Naive B cell (primary cell): ENCODE measurements around the gene TEX19. TPM values are rescaled to one million over a fixed set of nuclear protein-coding genes. Genes with fewer than 3 reads are reported as not detected.

Source experiments
- ATAC-seq, 2 donors: fragments of 150-1000 bp; cut with Tn5 transposase; 2 replicates each; pipeline ENCODE4 v1.10.0; 2021; ENCODE audit warnings: low read depth in 2 of 2, mild to moderate bottlenecking in 2 of 2, moderate library complexity in 2 of 2
- DNase-seq: peaks from one replicate; pipeline ENCODE4 v3.0.0; 2022
- H3K27ac Mint-ChIP-seq, 6 donors: one replicate each; pipeline ENCODE4 v1.8.0; 2020 to 2022; ENCODE audit warnings: mild to moderate bottlenecking in 6 of 6, mixed read lengths in 6 of 6, moderate library complexity in 5 of 6, inconsistent platforms in 2 of 6
- H3K27me3 Mint-ChIP-seq, 3 donors: one replicate each; pipeline ENCODE4 v1.8.0; 2021 to 2022; ENCODE audit warnings: mixed read lengths in 3 of 3, mild to moderate bottlenecking in 1 of 3
- H3K36me3 Mint-ChIP-seq, 2 donors: one replicate each; pipeline ENCODE4 v1.8.0; 2020 to 2022; ENCODE audit warnings: mixed read lengths in 2 of 2, inconsistent platforms in 1 of 2, mild to moderate bottlenecking in 1 of 2
- H3K4me1 Mint-ChIP-seq, 3 donors: one replicate each; pipeline ENCODE4 v1.8.0; 2020 to 2022; ENCODE audit warnings: mixed read lengths in 3 of 3, inconsistent platforms in 1 of 3, mild to moderate bottlenecking in 1 of 3, moderate library complexity in 1 of 3
- H3K4me3 Mint-ChIP-seq, 8 donors: one replicate each; pipeline ENCODE4 v1.8.0; 2020 to 2022; ENCODE audit warnings: mild to moderate bottlenecking in 8 of 8, mixed read lengths in 8 of 8, moderate library complexity in 8 of 8, inconsistent platforms in 2 of 8
- H3K9me3 Mint-ChIP-seq, 7 donors: one replicate each; pipeline ENCODE4 v1.8.0; 2020 to 2022; ENCODE audit warnings: mixed read lengths in 7 of 7, mild to moderate bottlenecking in 5 of 7, inconsistent platforms in 2 of 7, moderate library complexity in 1 of 7
- polyA plus RNA-seq, 6 donors: library from polyadenylated mRNA; unstranded; fragments of 300-500 nt; fragmentation: Illumina TruSeq; gene quantifications; one replicate each; pipeline ENCODE4 v1.2.3, GENCODE V29; 2021; ENCODE audit warnings: low read depth in 6 of 6

The TEX19 gene
- polyA plus RNA-seq, 6 donors from 2014 or later, result not detected

- H3K27ac Mint-ChIP-seq, result no peak overlapping the region
- H3K27me3 Mint-ChIP-seq, result peaks cover 0 to 61% (median 26%) of the 10 kb centered on the region in 3 donors
- ATAC-seq (no peak), DNase-seq (no peak)
- H3K9me3 Mint-ChIP-seq, result no peaks in the 10 kb centered on the region
- H3K36me3 Mint-ChIP-seq, result no peaks in the 10 kb centered on the region
- no peak overlapping the region for H3K4me3 Mint-ChIP-seq
- peaks cover 0 to 7% (median under 1%) of the 10 kb centered on the region in 3 donors for H3K4me1 Mint-ChIP-seq
Measured at GRCh38 chr17:82327289-82327688, 31.8 kb upstream of the TEX19 start.

GRCh38 chr17:82327757-82328140 lies 31.3 kb upstream of the TEX19 start:
- DNase-seq (no peak), ATAC-seq (no peak)
- Mint-ChIP-seq H3K9me3 (no peaks in the 10 kb centered on the region), H3K27ac (peak overlapping the region in 1 of 6 donors; percentile 53), H3K4me1 (peaks cover 4 to 8% (median 5%) of the 10 kb centered on the region in 3 donors), H3K36me3 (no peaks in the 10 kb centered on the region), H3K27me3 (peaks cover 1 to 61% (median 30%) of the 10 kb centered on the region in 3 donors), H3K4me3 (no peak overlapping the region)

GRCh38 chr17:82328141-82328993 lies 30.7 kb upstream of the TEX19 start:
- Mint-ChIP-seq H3K4me1 (peaks cover 9 to 12% (median 9%) of the 10 kb centered on the region in 3 donors), H3K4me3 (no peak overlapping the region), H3K9me3 (peaks cover 0 to 2% (median 0%) of the 10 kb centered on the region in 7 donors), H3K27ac (peak overlapping the region in 2 of 6 donors; percentile 12 to 53), H3K27me3 (peaks cover 5 to 60% (median 33%) of the 10 kb centered on the region in 3 donors), H3K36me3 (no peaks in the 10 kb centered on the region)
- ATAC-seq, result no peak
- DNase-seq, result no peak

GRCh38 chr17:82328994-82329507 lies 30.0 kb upstream of the TEX19 start:
- Mint-ChIP-seq H3K4me1 (peaks cover 9 to 12% (median 9%) of the 10 kb centered on the region in 3 donors), H3K27ac (no peak overlapping the region), H3K4me3 (no peak overlapping the region), H3K9me3 (peaks cover 0 to 2% (median 0%) of the 10 kb centered on the region in 7 donors), H3K27me3 (peaks cover 5 to 55% (median 33%) of the 10 kb centered on the region in 3 donors), H3K36me3 (no peaks in the 10 kb centered on the region)
- DNase-seq (no peak), ATAC-seq (no peak)

- Mint-ChIP-seq H3K27me3 (peaks cover 5 to 51% (median 33%) of the 10 kb centered on the region in 3 donors), H3K27ac (no peak overlapping the region), H3K36me3 (no peaks in the 10 kb centered on the region), H3K4me3 (no peak overlapping the region), H3K9me3 (peaks cover 0 to 2% (median 0%) of the 10 kb centered on the region in 7 donors), H3K4me1 (peaks cover 13 to 18% (median 14%) of the 10 kb centered on the region in 3 donors)
- ATAC-seq (no peak), DNase-seq (no peak)
Measured at GRCh38 chr17:82329683-82330321, 29.2 kb upstream of the TEX19 start.

- H3K9me3 Mint-ChIP-seq, result peaks cover 0 to 2% (median 0%) of the 10 kb centered on the region in 7 donors
- ATAC-seq (no peak), DNase-seq (no peak)
- H3K4me3 Mint-ChIP-seq, result peak overlapping the region in 1 of 8 donors; percentile 41
- no peak overlapping the region for H3K27ac Mint-ChIP-seq
- H3K27me3 Mint-ChIP-seq, result peaks cover 5 to 49% (median 33%) of the 10 kb centered on the region in 3 donors
- no peaks in the 10 kb centered on the region for H3K36me3 Mint-ChIP-seq
- peaks cover 19 to 26% (median 21%) of the 10 kb centered on the region in 3 donors for H3K4me1 Mint-ChIP-seq
Measured at GRCh38 chr17:82330322-82331239, 28.5 kb upstream of the TEX19 start.

- Mint-ChIP-seq H3K27ac (peak overlapping the region in 1 of 6 donors; percentile 47), H3K4me3 (peak overlapping the region in 3 of 8 donors; percentile 33 to 86 (median 71)), H3K9me3 (peaks cover 0 to 2% (median 0%) of the 10 kb centered on the region in 7 donors), H3K36me3 (no peaks in the 10 kb centered on the region), H3K4me1 (peaks cover 22 to 32% (median 28%) of the 10 kb centered on the region in 3 donors), H3K27me3 (peaks cover 5 to 45% (median 33%) of the 10 kb centered on the region in 3 donors)
- DNase-seq (no peak), ATAC-seq (no peak)
Measured at GRCh38 chr17:82331345-82331939, 27.6 kb upstream of the TEX19 start.

GRCh38 chr17:82332669-82333278 lies 26.3 kb upstream of the TEX19 start:
- Mint-ChIP-seq H3K27ac (peak overlapping the region in 5 of 6 donors; percentile 53 to 87 (median 65)), H3K36me3 (no peaks in the 10 kb centered on the region), H3K4me1 (peaks cover 22 to 32% (median 28%) of the 10 kb centered on the region in 3 donors), H3K9me3 (peaks cover 0 to 2% (median 0%) of the 10 kb centered on the region in 7 donors), H3K27me3 (peaks cover 5 to 34% (median 33%) of the 10 kb centered on the region in 3 donors), H3K4me3 (peak overlapping the region; percentile 58 to 94 (median 88))
- peak; percentile 39 for DNase-seq
- ATAC-seq, result peak; percentile 79 to 80

GRCh38 chr17:82333279-82334171 lies 25.5 kb upstream of the TEX19 start, which contains the start of gene SECTM1:
SECTM1 (minus strand) TSS chr17:82333766; CDS start chr17:82327240, 6,526 bp downstream.
- Mint-ChIP-seq H3K27me3 (peaks cover 5 to 33% (median 30%) of the 10 kb centered on the region in 3 donors), H3K4me1 (peaks cover 22 to 32% (median 28%) of the 10 kb centered on the region in 3 donors), H3K27ac (peak within 1 kb of the TSS in 5 of 6 donors; percentile 53 to 87 (median 65)), H3K9me3 (peaks cover 0 to 2% (median 0%) of the 10 kb centered on the region in 7 donors), H3K4me3 (peak within 1 kb of the TSS; percentile 58 to 94 (median 92)), H3K36me3 (no peaks in the 10 kb centered on the region)
- no peak for DNase-seq
- ATAC-seq, result peak; percentile 29 to 39

GRCh38 chr17:82334204-82334621 lies 24.8 kb upstream of the TEX19 start:
- H3K4me1 Mint-ChIP-seq, result peaks cover 22 to 32% (median 28%) of the 10 kb centered on the region in 3 donors
- H3K27ac Mint-ChIP-seq, result no peak overlapping the region
- peaks cover 0 to 2% (median 0%) of the 10 kb centered on the region in 7 donors for H3K9me3 Mint-ChIP-seq
- H3K4me3 Mint-ChIP-seq, result peak overlapping the region; percentile 36 to 94 (median 92)
- DNase-seq (no peak), ATAC-seq (no peak)
- no peaks in the 10 kb centered on the region for H3K36me3 Mint-ChIP-seq
- peaks cover 10 to 28% (median 24%) of the 10 kb centered on the region in 3 donors for H3K27me3 Mint-ChIP-seq
